ENCODE results near the gene NFKBIZ. TPM values are rescaled to one million over a fixed set of nuclear protein-coding genes. Genes with fewer than 3 reads are reported as not detected.
A peak's percentile ranks its signal among the peaks of the same experiment; 100 is the strongest.
"Not testable (repeated sequence)": the region's sequence is repeated elsewhere in the genome, so short reads cannot be mapped to it uniquely, and the experiment has no call there.

The NFKBIZ gene
- total RNA-seq, 4 donors from 2014 or later: 49.8 to 103 (median 95.4) TPM

DNA sequence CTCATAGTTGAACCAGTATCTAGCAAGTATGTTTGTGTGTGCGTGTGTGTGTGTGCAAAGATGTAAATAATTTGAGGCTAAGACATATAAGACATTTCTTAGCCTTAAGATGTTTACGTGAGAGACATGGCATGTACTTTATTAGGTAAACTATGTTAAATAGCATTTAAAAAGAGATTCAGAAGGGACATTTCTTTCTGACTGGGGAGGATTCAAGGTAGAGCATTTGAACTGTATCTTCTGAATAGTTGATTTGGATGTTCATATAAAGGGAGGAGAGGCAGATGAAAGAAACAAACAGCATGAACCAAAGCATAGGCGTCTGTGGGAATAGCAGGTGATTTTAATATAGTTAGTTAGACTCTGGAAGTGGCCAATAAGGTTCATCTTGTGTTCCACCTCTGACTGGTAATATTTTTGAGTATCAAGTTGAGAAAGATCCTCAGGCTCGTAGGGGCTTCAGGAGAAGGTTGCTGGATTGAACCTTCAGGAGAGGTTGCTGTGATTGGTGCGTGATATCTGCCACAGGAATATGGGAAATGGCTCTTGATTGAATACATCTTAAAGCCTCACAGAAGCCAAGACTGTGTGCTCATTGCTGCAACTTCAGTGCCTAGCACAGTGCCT lies 12.6 kb downstream of the NFKBIZ start:
- Histone ChIP-seq H3K9me3 (no peaks in the 10 kb centered on the region), H3K36me3 (peaks cover 42 to 55% (median 50%) of the 10 kb centered on the region in 4 donors), H3K4me3 (no peak overlapping the region), H3K27ac (replicated peaks in 1 of 4) (peak overlapping the region in 1 of 4 donors; percentile 22), H3K4me1 (peaks cover 0 to 22% (median 6%) of the 10 kb centered on the region in 4 donors), H3K27me3 (no peaks in the 10 kb centered on the region)
- TF ChIP-seq EP300 (IDR thresholded peaks at IDR 0.05): no peak
- TF ChIP-seq POLR2AphosphoS5 (IDR thresholded peaks at IDR 0.05): peak in 1 of 2 donors; percentile 39
- no peak for DNase-seq (ENCODE audit: extremely low spot score)
- intact Hi-C loops (cut with DNase I): no loop called here
- 73% methylated on average over 5 of the region's 5 CpGs for WGBS

DNA sequence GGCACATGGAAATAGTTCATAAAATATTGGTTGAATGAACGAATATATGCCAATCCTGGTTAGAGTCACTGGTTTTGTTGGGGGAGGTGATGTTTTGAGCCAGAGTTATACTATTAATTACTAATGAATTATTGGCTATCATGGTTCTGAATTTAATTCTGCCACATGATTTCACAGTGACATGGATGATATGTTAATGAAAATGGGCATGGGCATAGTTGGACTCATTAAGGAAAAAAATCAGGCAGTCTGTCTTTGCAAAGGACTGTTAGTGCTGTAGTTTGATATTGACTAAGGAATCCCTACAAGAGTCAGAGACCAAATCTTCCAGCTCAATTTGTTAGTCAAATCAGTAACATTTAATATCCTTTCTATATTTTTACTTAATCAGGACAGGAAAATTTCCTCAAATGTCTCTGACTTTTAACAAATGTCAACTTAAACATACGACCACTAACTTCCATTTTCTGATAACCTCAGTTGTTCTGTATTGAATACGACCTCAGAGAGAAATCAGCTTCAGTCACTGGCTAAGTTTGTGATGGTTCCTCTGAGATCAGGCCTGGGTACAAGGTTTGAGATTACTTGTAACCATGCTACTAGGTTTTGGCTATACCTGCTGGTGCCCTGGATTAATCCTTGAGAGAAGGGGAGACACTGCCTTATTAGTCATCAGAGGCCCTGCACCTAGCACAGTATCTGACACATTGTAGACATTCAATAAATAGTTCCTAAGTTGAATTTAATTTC lies 13.3 kb downstream of the NFKBIZ start:
- intact Hi-C loops (cut with DNase I): no loop called here
- peaks cover 35 to 48% (median 43%) of the 10 kb centered on the region in 4 donors for H3K36me3 ChIP-seq
- no peak overlapping the region for H3K4me3 ChIP-seq
- TF ChIP-seq POLR2AphosphoS5 (IDR thresholded peaks at IDR 0.05) (peak in 1 of 2 donors; percentile 21), POLR2A (IDR thresholded peaks at IDR 0.05; ENCODE audit: low read depth) (no peak), EP300 (IDR thresholded peaks at IDR 0.05) (no peak)
- TF ChIP-seq, protein P1, sequence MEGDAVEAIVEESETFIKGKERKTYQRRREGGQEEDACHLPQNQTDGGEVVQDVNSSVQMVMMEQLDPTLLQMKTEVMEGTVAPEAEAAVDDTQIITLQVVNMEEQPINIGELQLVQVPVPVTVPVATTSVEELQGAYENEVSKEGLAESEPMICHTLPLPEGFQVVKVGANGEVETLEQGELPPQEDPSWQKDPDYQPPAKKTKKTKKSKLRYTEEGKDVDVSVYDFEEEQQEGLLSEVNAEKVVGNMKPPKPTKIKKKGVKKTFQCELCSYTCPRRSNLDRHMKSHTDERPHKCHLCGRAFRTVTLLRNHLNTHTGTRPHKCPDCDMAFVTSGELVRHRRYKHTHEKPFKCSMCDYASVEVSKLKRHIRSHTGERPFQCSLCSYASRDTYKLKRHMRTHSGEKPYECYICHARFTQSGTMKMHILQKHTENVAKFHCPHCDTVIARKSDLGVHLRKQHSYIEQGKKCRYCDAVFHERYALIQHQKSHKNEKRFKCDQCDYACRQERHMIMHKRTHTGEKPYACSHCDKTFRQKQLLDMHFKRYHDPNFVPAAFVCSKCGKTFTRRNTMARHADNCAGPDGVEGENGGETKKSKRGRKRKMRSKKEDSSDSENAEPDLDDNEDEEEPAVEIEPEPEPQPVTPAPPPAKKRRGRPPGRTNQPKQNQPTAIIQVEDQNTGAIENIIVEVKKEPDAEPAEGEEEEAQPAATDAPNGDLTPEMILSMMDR (IDR thresholded peaks at IDR 0.05): no peak
- WGBS: 88% methylated on average over 3 of the region's 3 CpGs
- no peaks in the 10 kb centered on the region for H3K27me3 ChIP-seq
- no peaks in the 10 kb centered on the region for H3K9me3 ChIP-seq
- DNase-seq (ENCODE audit: extremely low spot score): no peak
- no peak overlapping the region for H3K27ac ChIP-seq (replicated peaks in 1 of 4)
- H3K4me1 ChIP-seq: peaks cover 4 to 18% (median 5%) of the 10 kb centered on the region in 4 donors

DNA sequence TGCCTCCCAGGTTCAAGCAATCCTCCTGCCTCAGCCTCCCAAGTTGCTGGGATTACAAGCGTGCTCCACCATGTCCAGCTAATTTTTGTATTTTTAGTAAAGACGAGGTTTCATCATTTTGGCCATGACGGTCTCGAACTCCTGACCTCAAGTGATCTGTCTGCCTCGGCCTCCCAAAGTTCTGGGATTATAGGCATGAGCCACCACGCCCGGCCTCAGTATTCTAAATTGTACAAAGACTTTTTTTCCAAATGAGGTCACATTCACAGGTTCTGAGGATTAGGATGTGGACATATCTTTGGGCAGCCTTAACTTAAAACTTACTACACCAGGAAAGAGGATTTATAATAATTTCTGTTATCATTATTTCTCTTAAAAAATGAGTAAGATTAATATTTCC lies 15.6 kb downstream of the NFKBIZ start:
- H3K4me3 ChIP-seq; H3K27me3 ChIP-seq; intact Hi-C loops (cut with DNase I); H3K9me3 ChIP-seq; DNase-seq (ENCODE audit: extremely low spot score); H3K27ac ChIP-seq (replicated peaks in 1 of 4): not testable (repeated sequence)
- Histone ChIP-seq H3K36me3 (peaks cover 16 to 24% (median 20%) of the 10 kb centered on the region in 4 donors), H3K4me1 (peaks cover 10 to 14% (median 12%) of the 10 kb centered on the region in 4 donors)
- WGBS: 96% methylated on average over 7 of the region's 7 CpGs

DNA sequence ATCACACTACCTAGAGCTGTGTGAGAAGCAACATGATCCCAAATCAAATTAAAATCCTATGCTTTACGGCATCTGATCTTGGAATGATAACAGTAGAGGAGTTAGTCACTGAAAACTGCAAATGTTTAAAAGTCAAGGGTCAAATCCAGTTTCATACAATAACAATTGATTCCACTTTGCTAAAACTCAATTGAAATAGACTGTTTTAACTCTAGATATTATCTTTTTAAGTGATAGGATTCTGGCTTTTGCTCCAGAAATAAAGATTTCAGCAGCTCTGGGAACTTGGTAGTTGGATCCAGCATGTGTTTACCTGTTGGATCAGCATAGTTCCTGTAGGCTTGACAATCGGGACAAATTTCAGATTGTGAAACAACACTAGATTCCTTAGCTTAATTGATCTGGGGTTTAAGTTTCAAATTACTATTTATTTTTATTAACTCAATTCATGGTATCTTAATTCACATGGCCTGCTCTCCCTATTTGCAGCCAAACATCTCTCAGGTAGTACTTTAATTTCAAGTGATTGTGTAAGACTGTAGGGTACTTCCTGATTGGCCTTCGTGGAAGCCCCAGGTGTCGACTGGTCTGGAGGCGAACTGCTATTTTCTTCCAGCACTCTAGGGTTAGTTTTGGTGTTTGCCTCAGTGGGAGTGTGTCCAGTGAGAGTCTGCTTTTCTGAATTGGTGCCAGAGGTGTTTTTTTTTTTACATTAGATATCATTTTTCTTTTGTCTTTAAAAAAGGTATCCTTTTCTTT lies 16.6 kb downstream of the NFKBIZ start:
- Histone ChIP-seq H3K36me3 (peaks cover 7 to 14% (median 10%) of the 10 kb centered on the region in 4 donors), H3K4me1 (peaks cover 10 to 14% (median 12%) of the 10 kb centered on the region in 4 donors), H3K9me3 (no peaks in the 10 kb centered on the region), H3K27me3 (no peaks in the 10 kb centered on the region), H3K27ac (replicated peaks in 1 of 4) (peak overlapping the region in 1 of 4 donors; percentile 5), H3K4me3 (no peak overlapping the region)
- intact Hi-C loops (cut with DNase I): no loop called here
- no peak for TF ChIP-seq EP300 (IDR thresholded peaks at IDR 0.05)
- TF ChIP-seq, protein P1 (IDR thresholded peaks at IDR 0.05): no peak
- TF ChIP-seq POLR2AphosphoS5 (IDR thresholded peaks at IDR 0.05): peak in 1 of 2 donors; percentile 34
- DNase-seq (ENCODE audit: extremely low spot score): no peak
- WGBS: 67% methylated on average over 5 of the region's 5 CpGs

DNA sequence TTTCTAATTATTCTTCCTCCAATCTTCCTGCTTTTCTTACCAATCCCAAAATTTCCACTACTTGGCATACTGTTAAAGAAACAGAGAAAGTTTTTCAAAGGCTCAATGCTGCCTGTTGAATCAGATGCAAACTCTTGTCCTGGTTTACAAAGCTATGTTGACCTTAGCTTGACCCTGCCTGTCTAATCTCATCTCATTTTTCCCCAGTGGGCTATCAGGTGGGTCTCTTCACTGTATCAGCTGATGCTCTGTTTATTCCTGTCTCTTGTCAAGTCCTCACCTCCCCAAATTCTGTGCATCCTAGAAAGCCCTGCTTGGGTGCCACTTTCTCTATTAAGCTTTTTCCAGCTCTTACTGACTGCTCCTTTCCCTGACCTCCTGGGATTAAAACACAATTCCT lies 18.2 kb downstream of the NFKBIZ start:
- H3K4me1 ChIP-seq: peaks cover 10 to 14% (median 12%) of the 10 kb centered on the region in 4 donors
- TF ChIP-seq EP300 (IDR thresholded peaks at IDR 0.05) (no peak), POLR2AphosphoS5 (IDR thresholded peaks at IDR 0.05) (peak in 1 of 2 donors; percentile 15)
- DNase-seq (ENCODE audit: extremely low spot score): no peak
- H3K27me3 ChIP-seq: no peaks in the 10 kb centered on the region
- no peak overlapping the region for H3K4me3 ChIP-seq
- no peaks in the 10 kb centered on the region for H3K9me3 ChIP-seq
- no peak overlapping the region for H3K27ac ChIP-seq (replicated peaks in 1 of 4)
- H3K36me3 ChIP-seq: no peaks in the 10 kb centered on the region
- intact Hi-C loops (cut with DNase I): no loop called here

DNA sequence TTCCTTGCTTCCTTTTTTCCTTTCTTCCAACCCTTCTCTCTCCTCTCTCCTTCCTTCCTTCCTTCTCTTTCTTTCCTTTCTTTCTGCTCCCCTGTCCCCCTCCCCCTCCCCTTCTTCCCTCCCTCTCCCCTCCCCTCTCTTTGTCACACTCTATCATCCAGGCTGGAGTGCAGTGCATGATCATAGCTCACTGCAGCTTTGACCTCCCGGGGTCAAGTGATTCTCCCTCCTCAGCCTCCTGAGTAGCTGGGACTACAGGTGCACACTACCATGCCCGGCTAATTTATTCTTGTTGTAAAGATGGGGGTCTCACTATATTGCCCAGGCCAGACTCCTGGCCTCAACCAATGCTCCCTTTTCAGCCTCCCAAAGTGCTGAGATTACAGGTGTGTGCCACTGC lies 18.7 kb downstream of the NFKBIZ start:
- H3K4me3 ChIP-seq: no peak overlapping the region
- DNase-seq (ENCODE audit: extremely low spot score): no peak
- peaks cover 10 to 14% (median 12%) of the 10 kb centered on the region in 4 donors for H3K4me1 ChIP-seq
- no peaks in the 10 kb centered on the region for H3K36me3 ChIP-seq
- WGBS: 93% methylated on average over 2 of the region's 2 CpGs
- intact Hi-C loops (cut with DNase I): no loop called here
- H3K27me3 ChIP-seq: no peaks in the 10 kb centered on the region
- TF ChIP-seq POLR2A (IDR thresholded peaks at IDR 0.05; ENCODE audit: low read depth) (no peak), POLR2AphosphoS5 (IDR thresholded peaks at IDR 0.05) (no peak), EP300 (IDR thresholded peaks at IDR 0.05) (no peak)
- TF ChIP-seq, protein P1 (IDR thresholded peaks at IDR 0.05): no peak
- H3K27ac ChIP-seq (replicated peaks in 1 of 4): no peak overlapping the region
- H3K9me3 ChIP-seq: no peaks in the 10 kb centered on the region
